ENCODE results near the gene PHLPP1. TPM values are rescaled to one million over a fixed set of nuclear protein-coding genes. Genes with fewer than 3 reads are reported as not detected.

Gene PHLPP1
- total RNA-seq, 1 experiment from 2014 or later = 14.7 TPM

DNA sequence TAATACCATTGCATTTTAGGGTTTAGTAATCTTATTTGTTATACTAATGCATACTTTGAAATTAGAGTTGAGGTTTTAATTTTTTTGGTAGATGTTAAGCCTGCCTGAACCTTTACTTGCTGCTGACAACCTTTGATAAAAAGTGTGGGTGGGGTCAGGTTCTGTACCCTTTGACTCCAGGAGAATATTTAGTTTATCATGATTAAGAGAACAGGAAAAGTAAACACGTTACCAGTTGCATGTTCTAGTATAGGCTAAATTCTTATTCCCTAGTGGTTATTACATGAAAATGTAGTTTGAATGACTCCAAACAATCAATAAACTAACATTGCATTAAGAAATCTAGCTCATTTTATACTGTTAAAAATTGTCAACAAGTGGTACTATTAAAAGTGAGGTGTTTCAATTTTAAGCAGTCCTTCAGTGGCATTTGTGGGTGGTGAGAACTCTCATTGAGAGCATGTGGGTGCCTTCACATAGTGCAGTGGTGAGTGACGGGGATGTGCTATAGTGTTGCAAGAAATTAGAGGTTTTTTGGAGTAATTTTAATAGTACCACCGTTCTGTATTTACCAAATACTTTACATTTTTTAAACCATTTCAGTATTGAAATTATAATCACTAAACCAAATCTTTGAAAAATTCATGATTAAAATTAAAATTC, 29.9 kb downstream of the PHLPP1 start:
- no peaks in the 10 kb centered on the region for H3K9me2 ChIP-seq (ENCODE audit: insufficient read depth)
- H3K79me2 ChIP-seq (ENCODE audit: insufficient read depth, low read length) = peaks cover 72% of the 10 kb centered on the region
- no peaks in the 10 kb centered on the region for H3K27me3 ChIP-seq (ENCODE audit: insufficient read depth, low read length)
- ChIA-PET CTCF (no interaction called here), POLR2A (no interaction called here), RAD21 (ENCODE audit: low non-redundant PET in 1 of 2, low total read pairs in 2 of 2, uncharacterized antibody in 2 of 2, unreplicated experiment in 2 of 2) (no interaction called here)
- no peaks in the 10 kb centered on the region for H3K9me3 ChIP-seq (ENCODE audit: control insufficient read depth in 1 of 2, insufficient read depth in 1 of 2, low read depth in 1 of 2, low read length in 2 of 2)
- no peak overlapping the region for H3K4me3 ChIP-seq (replicated peaks in 1 of 2; ENCODE audit: low read depth in 1 of 2, low read length in 2 of 2)
- H3K9ac ChIP-seq (ENCODE audit: low read length) = no peak overlapping the region
- no peak overlapping the region for H3K4me2 ChIP-seq (ENCODE audit: low read length)
- no peaks in the 10 kb centered on the region for H4K20me1 ChIP-seq (ENCODE audit: insufficient read depth)
- DNase-seq (ENCODE audit: low read depth, low spot score) (no peak), ATAC-seq (no peak)
- intact Hi-C loops (cut with micrococcal nuclease) = no loop called here
- no TSS peak for BruUV-seq (replicated peaks)
- no peak overlapping the region for H2AFZ ChIP-seq (ENCODE audit: low read depth, low read length, poor library complexity, severe bottlenecking)
- H3K4me1 ChIP-seq (ENCODE audit: control insufficient read depth in 1 of 2, insufficient read depth in 2 of 2, low read length in 2 of 2) = peaks cover 19 to 25% of the 10 kb centered on the region in 2 experiments; a peak in 3 of 4 replicates
- H3K36me3 ChIP-seq (ENCODE audit: control insufficient read depth in 1 of 2, insufficient read depth in 2 of 2, low read length in 2 of 2) = no peaks in the 10 kb centered on the region
- TF ChIP-seq RAD21 (IDR thresholded peaks at IDR 0.05; ENCODE audit: low read depth) (no peak), SP1 (IDR thresholded peaks at IDR 0.05; ENCODE audit: low read depth) (no peak), ZFX (IDR thresholded peaks at IDR 0.05) (no peak), CEBPB (IDR thresholded peaks at IDR 0.05; ENCODE audit: low read depth) (no peak)
- H3K27ac ChIP-seq (ENCODE audit: low read depth, low read length) = no peak overlapping the region

DNA sequence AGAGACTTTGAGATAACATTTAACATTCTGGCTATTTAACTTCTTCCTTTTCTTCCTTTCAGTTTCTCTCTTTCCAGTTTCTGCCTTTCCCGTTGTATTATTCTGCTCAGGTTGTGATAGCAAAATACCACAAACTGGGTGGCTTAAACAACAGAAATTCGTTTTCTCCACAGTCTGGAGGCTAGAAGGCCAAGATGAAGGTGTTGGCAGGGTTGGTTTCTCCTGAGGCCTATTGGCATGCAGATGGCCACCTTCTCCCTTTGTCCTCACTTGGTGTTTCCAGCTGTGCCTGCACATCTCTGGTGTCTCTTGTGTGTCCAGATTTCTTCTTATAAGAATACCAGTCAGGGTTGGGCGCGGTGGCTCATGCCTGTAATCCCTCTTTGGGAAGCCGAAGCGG, 34.0 kb downstream of the PHLPP1 start:
- Histone ChIP-seq H3K4me3 (replicated peaks in 1 of 2; ENCODE audit: low read depth in 1 of 2, low read length in 2 of 2) (no peak overlapping the region), H3K27ac (ENCODE audit: low read depth, low read length) (no peak overlapping the region), H3K9ac (ENCODE audit: low read length) (no peak overlapping the region), H3K9me3 (ENCODE audit: control insufficient read depth in 1 of 2, insufficient read depth in 1 of 2, low read depth in 1 of 2, low read length in 2 of 2) (no peaks in the 10 kb centered on the region), H3K9me2 (ENCODE audit: insufficient read depth) (no peaks in the 10 kb centered on the region), H3K36me3 (ENCODE audit: control insufficient read depth in 1 of 2, insufficient read depth in 2 of 2, low read length in 2 of 2) (no peaks in the 10 kb centered on the region), H4K20me1 (ENCODE audit: insufficient read depth) (no peaks in the 10 kb centered on the region), H2AFZ (ENCODE audit: low read depth, low read length, poor library complexity, severe bottlenecking) (no peak overlapping the region), H3K79me2 (ENCODE audit: insufficient read depth, low read length) (peaks cover 44% of the 10 kb centered on the region), H3K4me2 (ENCODE audit: low read length) (no peak overlapping the region), H3K27me3 (ENCODE audit: insufficient read depth, low read length) (no peaks in the 10 kb centered on the region), H3K4me1 (ENCODE audit: control insufficient read depth in 1 of 2, insufficient read depth in 2 of 2, low read length in 2 of 2) (peaks cover 0 to 1% of the 10 kb centered on the region in 2 experiments; a peak in 2 of 4 replicates)
- DNase-seq (ENCODE audit: low read depth, low spot score) = no peak
- POLR2A ChIA-PET = no interaction called here
- BruUV-seq (replicated peaks) = no TSS peak
- intact Hi-C loops (cut with micrococcal nuclease) = no loop called here
- CTCF ChIA-PET = no interaction called here
- no peak for ATAC-seq
- RAD21 ChIA-PET (ENCODE audit: low non-redundant PET in 1 of 2, low total read pairs in 2 of 2, uncharacterized antibody in 2 of 2, unreplicated experiment in 2 of 2) = no interaction called here
- no peak for TF ChIP-seq TCF7L2 (IDR thresholded peaks at IDR 0.05; ENCODE audit: borderline replicate concordance, extremely low read depth, insufficient read depth, insufficient read length)
- TF ChIP-seq FOSL1 (IDR thresholded peaks at IDR 0.05; ENCODE audit: low read depth) = no peak
- TF ChIP-seq POLR2A (IDR thresholded peaks at IDR 0.05; ENCODE audit: borderline replicate concordance, extremely low read depth, insufficient read depth, insufficient read length) = no peak
- no peak for TF ChIP-seq YY1 (IDR thresholded peaks at IDR 0.05; ENCODE audit: extremely low read depth, insufficient replicate concordance, low read depth, low read length)
- TF ChIP-seq SP1 (IDR thresholded peaks at IDR 0.05; ENCODE audit: low read depth) = no peak
- TF ChIP-seq POLR2AphosphoS5 (IDR thresholded peaks at IDR 0.05; ENCODE audit: low read depth, low read length) = no peak
- no peak for TF ChIP-seq EZH2phosphoT487 (IDR thresholded peaks at IDR 0.05; ENCODE audit: borderline replicate concordance)
- TF ChIP-seq ZFX (IDR thresholded peaks at IDR 0.05) = no peak
- TF ChIP-seq ELF1 (IDR thresholded peaks at IDR 0.05; ENCODE audit: borderline replicate concordance, low read depth) = no peak
- TF ChIP-seq RAD21 (IDR thresholded peaks at IDR 0.05; ENCODE audit: low read depth) = no peak
- TF ChIP-seq, protein P1, sequence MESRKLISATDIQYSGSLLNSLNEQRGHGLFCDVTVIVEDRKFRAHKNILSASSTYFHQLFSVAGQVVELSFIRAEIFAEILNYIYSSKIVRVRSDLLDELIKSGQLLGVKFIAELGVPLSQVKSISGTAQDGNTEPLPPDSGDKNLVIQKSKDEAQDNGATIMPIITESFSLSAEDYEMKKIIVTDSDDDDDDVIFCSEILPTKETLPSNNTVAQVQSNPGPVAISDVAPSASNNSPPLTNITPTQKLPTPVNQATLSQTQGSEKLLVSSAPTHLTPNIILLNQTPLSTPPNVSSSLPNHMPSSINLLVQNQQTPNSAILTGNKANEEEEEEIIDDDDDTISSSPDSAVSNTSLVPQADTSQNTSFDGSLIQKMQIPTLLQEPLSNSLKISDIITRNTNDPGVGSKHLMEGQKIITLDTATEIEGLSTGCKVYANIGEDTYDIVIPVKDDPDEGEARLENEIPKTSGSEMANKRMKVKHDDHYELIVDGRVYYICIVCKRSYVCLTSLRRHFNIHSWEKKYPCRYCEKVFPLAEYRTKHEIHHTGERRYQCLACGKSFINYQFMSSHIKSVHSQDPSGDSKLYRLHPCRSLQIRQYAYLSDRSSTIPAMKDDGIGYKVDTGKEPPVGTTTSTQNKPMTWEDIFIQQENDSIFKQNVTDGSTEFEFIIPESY (IDR thresholded peaks at IDR 0.05; ENCODE audit: extremely low read depth, insufficient replicate concordance, low read length) = no peak
- TF ChIP-seq CEBPB (IDR thresholded peaks at IDR 0.05; ENCODE audit: low read depth) = no peak
- TF ChIP-seq, protein P2, sequence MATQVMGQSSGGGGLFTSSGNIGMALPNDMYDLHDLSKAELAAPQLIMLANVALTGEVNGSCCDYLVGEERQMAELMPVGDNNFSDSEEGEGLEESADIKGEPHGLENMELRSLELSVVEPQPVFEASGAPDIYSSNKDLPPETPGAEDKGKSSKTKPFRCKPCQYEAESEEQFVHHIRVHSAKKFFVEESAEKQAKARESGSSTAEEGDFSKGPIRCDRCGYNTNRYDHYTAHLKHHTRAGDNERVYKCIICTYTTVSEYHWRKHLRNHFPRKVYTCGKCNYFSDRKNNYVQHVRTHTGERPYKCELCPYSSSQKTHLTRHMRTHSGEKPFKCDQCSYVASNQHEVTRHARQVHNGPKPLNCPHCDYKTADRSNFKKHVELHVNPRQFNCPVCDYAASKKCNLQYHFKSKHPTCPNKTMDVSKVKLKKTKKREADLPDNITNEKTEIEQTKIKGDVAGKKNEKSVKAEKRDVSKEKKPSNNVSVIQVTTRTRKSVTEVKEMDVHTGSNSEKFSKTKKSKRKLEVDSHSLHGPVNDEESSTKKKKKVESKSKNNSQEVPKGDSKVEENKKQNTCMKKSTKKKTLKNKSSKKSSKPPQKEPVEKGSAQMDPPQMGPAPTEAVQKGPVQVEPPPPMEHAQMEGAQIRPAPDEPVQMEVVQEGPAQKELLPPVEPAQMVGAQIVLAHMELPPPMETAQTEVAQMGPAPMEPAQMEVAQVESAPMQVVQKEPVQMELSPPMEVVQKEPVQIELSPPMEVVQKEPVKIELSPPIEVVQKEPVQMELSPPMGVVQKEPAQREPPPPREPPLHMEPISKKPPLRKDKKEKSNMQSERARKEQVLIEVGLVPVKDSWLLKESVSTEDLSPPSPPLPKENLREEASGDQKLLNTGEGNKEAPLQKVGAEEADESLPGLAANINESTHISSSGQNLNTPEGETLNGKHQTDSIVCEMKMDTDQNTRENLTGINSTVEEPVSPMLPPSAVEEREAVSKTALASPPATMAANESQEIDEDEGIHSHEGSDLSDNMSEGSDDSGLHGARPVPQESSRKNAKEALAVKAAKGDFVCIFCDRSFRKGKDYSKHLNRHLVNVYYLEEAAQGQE (IDR thresholded peaks at IDR 0.05; ENCODE audit: low read depth) = no peak
- TF ChIP-seq SRF (IDR thresholded peaks at IDR 0.05; ENCODE audit: low read depth) = no peak
- TF ChIP-seq CBX3 (IDR thresholded peaks at IDR 0.05; ENCODE audit: low read depth) = no peak
- no peak for TF ChIP-seq JUND (IDR thresholded peaks at IDR 0.05)

Data from HCT116 (cell line).